ENCODE data around the gene OLAH.

DNA sequence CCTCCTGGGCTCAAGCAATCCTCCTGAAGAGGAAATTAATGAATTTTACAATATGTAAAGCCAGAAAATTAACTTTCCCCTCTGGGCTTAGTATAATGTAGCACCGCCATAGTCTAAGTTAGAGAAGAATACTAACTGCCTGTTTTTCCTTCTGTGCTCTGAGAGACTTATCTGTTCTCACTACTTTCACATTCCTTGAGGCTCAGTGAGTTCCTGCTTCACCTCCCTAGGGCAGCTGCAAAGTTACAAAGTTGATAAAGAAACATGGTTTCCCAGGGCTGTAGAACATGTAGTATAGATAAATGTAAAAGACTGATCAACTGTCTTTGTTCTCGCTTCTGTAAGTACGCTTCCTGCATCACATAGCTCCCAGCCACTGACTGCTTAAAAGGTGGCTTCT lies 16.0 kb upstream of the OLAH start:
- TF ChIP-seq, protein P1, sequence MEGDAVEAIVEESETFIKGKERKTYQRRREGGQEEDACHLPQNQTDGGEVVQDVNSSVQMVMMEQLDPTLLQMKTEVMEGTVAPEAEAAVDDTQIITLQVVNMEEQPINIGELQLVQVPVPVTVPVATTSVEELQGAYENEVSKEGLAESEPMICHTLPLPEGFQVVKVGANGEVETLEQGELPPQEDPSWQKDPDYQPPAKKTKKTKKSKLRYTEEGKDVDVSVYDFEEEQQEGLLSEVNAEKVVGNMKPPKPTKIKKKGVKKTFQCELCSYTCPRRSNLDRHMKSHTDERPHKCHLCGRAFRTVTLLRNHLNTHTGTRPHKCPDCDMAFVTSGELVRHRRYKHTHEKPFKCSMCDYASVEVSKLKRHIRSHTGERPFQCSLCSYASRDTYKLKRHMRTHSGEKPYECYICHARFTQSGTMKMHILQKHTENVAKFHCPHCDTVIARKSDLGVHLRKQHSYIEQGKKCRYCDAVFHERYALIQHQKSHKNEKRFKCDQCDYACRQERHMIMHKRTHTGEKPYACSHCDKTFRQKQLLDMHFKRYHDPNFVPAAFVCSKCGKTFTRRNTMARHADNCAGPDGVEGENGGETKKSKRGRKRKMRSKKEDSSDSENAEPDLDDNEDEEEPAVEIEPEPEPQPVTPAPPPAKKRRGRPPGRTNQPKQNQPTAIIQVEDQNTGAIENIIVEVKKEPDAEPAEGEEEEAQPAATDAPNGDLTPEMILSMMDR (IDR thresholded peaks at IDR 0.05; ENCODE audit: low read depth, low read length), result no peak
- no peak for TF ChIP-seq POLR2A (IDR thresholded peaks at IDR 0.05; ENCODE audit: extremely low read depth, insufficient read length)

Measured in NB4 (cell line).